Liver (tissue), 9 donors: ENCODE measurements around the gene OSMR. TPM values are rescaled to one million over a fixed set of nuclear protein-coding genes. Genes with fewer than 3 reads are reported as not detected.

Experiments used
- DNase-seq: peaks from one replicate; pipeline ENCODE4 v3.0.0-alpha.2; 2017; ENCODE audit warnings: low spot score
- H3K27ac ChIP-seq, 2 donors: one replicate each; pipeline ENCODE4 v1.7.0; 2013; ENCODE audit warnings: inconsistent platforms in 2 of 2, low read length in 2 of 2, control low read depth in 1 of 2, low read depth in 1 of 2, mild to moderate bottlenecking in 1 of 2
- H3K27me3 ChIP-seq, 4 donors: one replicate each; pipeline versions ENCODE4 v1.6.1 to v1.7.0; 2013; ENCODE audit warnings: low read length in 3 of 4, inconsistent platforms in 1 of 4, mild to moderate bottlenecking in 1 of 4, moderate library complexity in 1 of 4; ENCODE audit not compliant: control insufficient read depth in 4 of 4, insufficient read depth in 4 of 4
- H3K36me3 ChIP-seq, 4 donors: one replicate each; pipeline versions ENCODE4 v1.6.1 to v1.7.0; 2013; ENCODE audit warnings: low read length in 3 of 4, mild to moderate bottlenecking in 3 of 4, low read depth in 1 of 4, moderate library complexity in 1 of 4; ENCODE audit not compliant: control insufficient read depth in 4 of 4, insufficient read depth in 3 of 4
- H3K4me1 ChIP-seq, 4 donors: one replicate each; pipeline versions ENCODE4 v1.6.1 to v1.7.0; 2013; ENCODE audit warnings: low read length in 3 of 4, mild to moderate bottlenecking in 3 of 4, moderate library complexity in 1 of 4; ENCODE audit not compliant: control insufficient read depth in 4 of 4, insufficient read depth in 4 of 4
- H3K4me3 ChIP-seq, 3 donors: one replicate each; pipeline versions ENCODE4 v1.6.1 to v1.7.0; 2013; ENCODE audit warnings: low read length in 3 of 3, control low read depth in 1 of 3, low read depth in 1 of 3, mild to moderate bottlenecking in 1 of 3
- H3K9ac ChIP-seq, 2 donors: one replicate each; pipeline ENCODE4 v1.7.0; 2013; ENCODE audit warnings: low read length in 2 of 2, mild to moderate bottlenecking in 2 of 2, moderate library complexity in 2 of 2, control low read depth in 1 of 2, low read depth in 1 of 2
- H3K9me3 ChIP-seq, 4 donors: one replicate each; pipeline versions ENCODE4 v1.6.1 to v1.7.0; 2013; ENCODE audit warnings: low read length in 3 of 4; ENCODE audit not compliant: control insufficient read depth in 4 of 4
- EGR1 ChIP-seq, 2 donors: IDR thresholded peaks; 2 replicates each; pipeline ENCODE4 v1.6.1; 2016 to 2018; ENCODE audit warnings: antibody characterized with exemption in 2 of 2, low read depth in 2 of 2
- FOXA1 ChIP-seq: IDR thresholded peaks from 2 replicates; pipeline ENCODE4 v1.6.1; 2016; ENCODE audit warnings: antibody characterized with exemption
- FOXA2 ChIP-seq: IDR thresholded peaks from 2 replicates; pipeline ENCODE4 v1.6.1; 2016; ENCODE audit warnings: antibody characterized with exemption
- GABPA ChIP-seq, 2 donors: IDR thresholded peaks in 1 of 2; conservative IDR thresholded peaks in 1 of 2; 2 replicates each; pipeline ENCODE4 v1.6.1; 2016; ENCODE audit warnings: antibody characterized with exemption in 2 of 2, mild to moderate bottlenecking in 1 of 2, moderate library complexity in 1 of 2
- HNF4A ChIP-seq, 2 donors: conservative IDR thresholded peaks; 2 replicates each; pipeline ENCODE4 v1.6.1; 2016; ENCODE audit warnings: antibody characterized with exemption in 2 of 2, mild to moderate bottlenecking in 2 of 2
- HNF4G ChIP-seq: IDR thresholded peaks from 2 replicates; pipeline ENCODE4 v1.6.1; 2016; ENCODE audit warnings: antibody characterized with exemption
- JUND ChIP-seq, 2 donors: IDR thresholded peaks; 2 replicates each; pipeline ENCODE4 v1.6.1; 2016; ENCODE audit warnings: antibody characterized with exemption in 2 of 2
- NR2F2 ChIP-seq: IDR thresholded peaks from 2 replicates; pipeline ENCODE4 v1.6.1; 2016; ENCODE audit warnings: antibody characterized with exemption
- RAD21 ChIP-seq, 2 donors: IDR thresholded peaks; 2 replicates each; pipeline ENCODE4 v1.6.1; 2016; ENCODE audit warnings: antibody characterized with exemption in 2 of 2, mild to moderate bottlenecking in 2 of 2
- RXRA ChIP-seq, 2 donors: IDR thresholded peaks; 2 replicates each; pipeline ENCODE4 v1.6.1; 2017 to 2018; ENCODE audit warnings: antibody characterized with exemption in 2 of 2, mild to moderate bottlenecking in 1 of 2
- SP1 ChIP-seq: IDR thresholded peaks from 2 replicates; pipeline ENCODE4 v1.6.1; 2018; ENCODE audit warnings: antibody characterized with exemption, mild to moderate bottlenecking
- TAF1 ChIP-seq: conservative IDR thresholded peaks from 2 replicates; pipeline ENCODE4 v1.6.1; 2016; ENCODE audit warnings: antibody characterized with exemption, mild to moderate bottlenecking
- YY1 ChIP-seq: IDR thresholded peaks from 2 replicates; pipeline ENCODE4 v1.6.1; 2016; ENCODE audit warnings: antibody characterized with exemption, mild to moderate bottlenecking
- WGBS: extraction: QIAGEN DNeasy Blood & Tissue Kit; methylation state at CpG from one replicate; pipeline ENCODE4 v1.1.7; 2013; 5-methylcytosine and 5-hydroxymethylcytosine counted together
- polyA plus RNA-seq, 2 donors: library from polyadenylated mRNA; stranded (reverse) in 1 of 2; unstranded in 1 of 2; fragments of 200-250 nt in 1 of 2; fragments of >200 nt in 1 of 2; fragmentation: Nextera tagmentation in 1 of 2; extraction: Ambion mirVana in 1 of 2; gene quantifications; one replicate each; pipeline versions ENCODE4 v1.2.1 to v1.2.3, GENCODE V29; 2013 to 2015
- total RNA-seq, 2 donors: library from RNA; depleted of rRNA; stranded (reverse); fragments of >200 nt; gene quantifications; one replicate each; pipeline ENCODE4 v1.2.3, GENCODE V29; 2014
- TF ChIP-seq, protein P1 (sequence below): IDR thresholded peaks from 2 replicates; pipeline ENCODE4 v1.6.1; 2016; ENCODE audit warnings: antibody characterized with exemption
- TF ChIP-seq, protein P2 (sequence below): IDR thresholded peaks from 2 replicates; pipeline ENCODE4 v1.6.1; 2016; ENCODE audit warnings: antibody characterized with exemption
- TF ChIP-seq, protein P3 (sequence below): IDR thresholded peaks from 2 replicates; pipeline ENCODE4 v1.6.1; 2016; ENCODE audit warnings: antibody characterized with exemption
- TF ChIP-seq, protein P4 (sequence below): fragments of 150-350 bp; IDR thresholded peaks from 2 replicates; pipeline ENCODE4 v1.5.1; 2017; ENCODE audit warnings: improper control_type of control experiment, low read depth, low read length; ENCODE audit not compliant: missing input control
- TF ChIP-seq, protein P5 (sequence below): IDR thresholded peaks from 2 replicates; pipeline ENCODE4 v1.6.1; 2016; ENCODE audit warnings: antibody characterized with exemption, mild to moderate bottlenecking
- donor health status: healthy.
- donor health status: healthy.
- donor health status: healthy.
- donor health status: healthy.
- donor health status: healthy.

Gene OSMR
- total and polyA plus RNA-seq, 4 donors = 4.3 to 34.5 (median 11.7) TPM

DNA sequence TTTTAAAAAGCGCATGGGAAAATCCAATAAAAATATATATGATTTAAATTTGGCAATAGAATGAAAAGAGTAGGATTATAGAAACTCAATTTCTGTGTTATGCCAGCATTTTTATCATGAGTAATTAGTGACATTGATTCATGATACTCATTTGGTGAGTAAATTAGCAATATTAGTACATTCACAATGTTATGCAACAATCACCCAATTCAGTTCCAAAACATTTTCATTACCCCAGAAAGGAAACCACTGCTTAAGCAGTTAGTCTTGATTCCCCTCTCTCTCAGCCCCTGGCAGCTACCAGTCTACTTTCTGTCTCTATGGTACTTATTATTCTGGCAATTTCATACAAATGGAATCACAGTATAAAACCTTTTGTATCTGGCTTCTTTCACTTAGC lies 27.0 kb downstream of the OSMR start (continued):
- no peak for TF ChIP-seq RXRA (IDR thresholded peaks at IDR 0.05)
- TF ChIP-seq, protein P1, sequence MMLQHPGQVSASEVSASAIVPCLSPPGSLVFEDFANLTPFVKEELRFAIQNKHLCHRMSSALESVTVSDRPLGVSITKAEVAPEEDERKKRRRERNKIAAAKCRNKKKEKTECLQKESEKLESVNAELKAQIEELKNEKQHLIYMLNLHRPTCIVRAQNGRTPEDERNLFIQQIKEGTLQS = no peak
- no peak for TF ChIP-seq EGR1 (IDR thresholded peaks at IDR 0.05; ENCODE audit: low read depth in 2 of 2)
- TF ChIP-seq, protein P2, sequence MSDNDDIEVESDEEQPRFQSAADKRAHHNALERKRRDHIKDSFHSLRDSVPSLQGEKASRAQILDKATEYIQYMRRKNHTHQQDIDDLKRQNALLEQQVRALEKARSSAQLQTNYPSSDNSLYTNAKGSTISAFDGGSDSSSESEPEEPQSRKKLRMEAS = no peak
- TF ChIP-seq, protein P3, sequence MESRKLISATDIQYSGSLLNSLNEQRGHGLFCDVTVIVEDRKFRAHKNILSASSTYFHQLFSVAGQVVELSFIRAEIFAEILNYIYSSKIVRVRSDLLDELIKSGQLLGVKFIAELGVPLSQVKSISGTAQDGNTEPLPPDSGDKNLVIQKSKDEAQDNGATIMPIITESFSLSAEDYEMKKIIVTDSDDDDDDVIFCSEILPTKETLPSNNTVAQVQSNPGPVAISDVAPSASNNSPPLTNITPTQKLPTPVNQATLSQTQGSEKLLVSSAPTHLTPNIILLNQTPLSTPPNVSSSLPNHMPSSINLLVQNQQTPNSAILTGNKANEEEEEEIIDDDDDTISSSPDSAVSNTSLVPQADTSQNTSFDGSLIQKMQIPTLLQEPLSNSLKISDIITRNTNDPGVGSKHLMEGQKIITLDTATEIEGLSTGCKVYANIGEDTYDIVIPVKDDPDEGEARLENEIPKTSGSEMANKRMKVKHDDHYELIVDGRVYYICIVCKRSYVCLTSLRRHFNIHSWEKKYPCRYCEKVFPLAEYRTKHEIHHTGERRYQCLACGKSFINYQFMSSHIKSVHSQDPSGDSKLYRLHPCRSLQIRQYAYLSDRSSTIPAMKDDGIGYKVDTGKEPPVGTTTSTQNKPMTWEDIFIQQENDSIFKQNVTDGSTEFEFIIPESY = no peak
- TF ChIP-seq FOXA1 = no peak

DNA sequence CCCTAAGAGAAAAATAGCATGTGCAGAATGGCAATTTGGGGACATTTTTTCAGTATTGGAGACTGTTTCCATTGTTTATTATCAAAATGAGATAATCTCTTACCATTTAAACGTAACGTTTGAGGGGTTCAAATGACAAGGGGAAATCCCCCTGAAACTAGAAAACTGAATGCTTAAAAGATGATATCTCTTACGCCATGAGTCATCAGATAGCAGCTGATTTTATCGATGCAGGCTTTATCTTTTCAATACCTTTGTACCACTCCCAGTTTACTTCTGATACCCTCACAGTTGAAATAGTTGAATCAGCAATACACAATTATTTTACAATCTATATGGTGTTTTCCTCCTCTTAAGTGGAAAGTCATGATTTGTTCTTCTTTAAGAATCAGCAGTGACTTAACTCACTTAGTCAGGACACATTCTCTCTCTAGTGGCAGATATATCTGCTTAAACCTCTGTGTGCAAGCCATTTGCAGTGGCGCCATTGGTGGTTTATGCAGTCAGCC lies 29.2 kb downstream of the OSMR start:
- no peak for TF ChIP-seq JUND (IDR thresholded peaks at IDR 0.05)
- no peak for TF ChIP-seq RAD21 (IDR thresholded peaks at IDR 0.05)
- no peak for TF ChIP-seq YY1
- TF ChIP-seq HNF4A (conservative IDR thresholded peaks at IDR 0.05) = no peak
- no peak for TF ChIP-seq FOXA1
- no peak for TF ChIP-seq SP1
- TF ChIP-seq, protein P1 = no peak
- TF ChIP-seq FOXA2 = no peak
- H3K4me3 ChIP-seq = no peak overlapping the region
- H3K27me3 ChIP-seq = no peaks in the 10 kb centered on the region
- H3K36me3 ChIP-seq = peaks cover 2 to 20% (median 10%) of the 10 kb centered on the region in 4 donors
- 90% methylated on average over 5 of the region's 5 CpGs for WGBS
- DNase-seq = no peak
- no peaks in the 10 kb centered on the region for H3K4me1 ChIP-seq
- H3K9me3 ChIP-seq = no peaks in the 10 kb centered on the region
- H3K27ac ChIP-seq = no peak overlapping the region
- no peak overlapping the region for H3K9ac ChIP-seq

DNA sequence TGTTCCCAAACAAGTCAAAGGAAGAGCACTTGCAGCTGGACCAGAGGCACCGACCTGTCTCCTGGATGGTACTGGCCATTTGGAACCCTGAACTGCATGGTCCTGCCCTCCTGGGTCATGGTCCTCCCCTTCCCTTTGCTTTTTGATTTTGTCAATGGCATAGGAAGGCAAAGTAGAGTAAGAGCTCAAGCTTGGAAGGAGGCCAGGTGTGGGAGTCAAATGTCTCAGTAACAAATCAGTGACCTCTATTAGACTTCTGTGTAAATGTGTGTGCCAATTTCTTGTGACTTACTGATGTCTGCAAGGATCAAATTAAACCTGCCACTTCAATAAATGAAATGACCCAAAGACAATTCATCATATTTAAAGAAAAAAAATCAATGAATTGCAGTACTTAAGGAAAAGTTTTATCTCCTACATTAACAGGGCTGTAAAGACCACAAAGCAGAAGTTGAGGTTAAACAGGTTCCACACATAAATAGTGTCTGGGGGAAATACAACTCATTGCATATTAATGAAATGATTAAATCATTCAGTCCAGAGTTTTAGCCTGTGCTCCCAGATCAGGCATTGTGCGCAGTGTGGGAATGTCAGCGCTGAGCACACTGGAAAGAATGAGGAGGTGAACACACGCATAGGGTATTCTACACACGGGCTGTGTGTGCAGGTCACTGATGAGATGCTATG lies 32.7 kb downstream of the OSMR start:
- 91% methylated on average over 5 of the region's 5 CpGs for WGBS
- Histone ChIP-seq H3K4me1 (no peaks in the 10 kb centered on the region), H3K4me3 (no peak overlapping the region), H3K27ac (no peak overlapping the region), H3K9me3 (no peaks in the 10 kb centered on the region), H3K36me3 (peaks cover 0 to 29% (median 11%) of the 10 kb centered on the region in 4 donors), H3K9ac (no peak overlapping the region), H3K27me3 (no peaks in the 10 kb centered on the region)
- DNase-seq = no peak
- TF ChIP-seq YY1 = no peak
- no peak for TF ChIP-seq HNF4G
- TF ChIP-seq GABPA (IDR thresholded peaks at IDR 0.05 in 1 of 2, conservative IDR thresholded peaks at IDR 0.05 in 1 of 2) = no peak
- no peak for TF ChIP-seq RXRA (IDR thresholded peaks at IDR 0.05)

DNA sequence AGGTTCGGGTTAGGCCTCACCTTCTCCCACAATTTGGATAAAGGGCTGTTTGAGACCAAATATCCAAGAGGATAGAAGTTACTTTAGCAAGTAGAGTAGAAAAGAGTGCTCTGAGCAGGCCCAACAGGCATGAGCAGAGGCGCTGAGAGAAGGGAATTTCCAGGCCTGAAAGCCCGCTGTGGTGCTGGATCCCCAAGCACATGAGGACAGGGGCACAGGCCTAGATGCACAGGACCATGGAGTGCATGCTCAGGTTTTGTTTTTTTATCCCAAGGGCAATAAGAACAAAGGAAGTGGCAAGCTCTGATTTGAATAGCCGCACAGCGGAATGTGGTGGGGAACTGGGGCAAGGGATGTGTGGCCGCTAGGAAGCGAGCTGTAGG lies 33.3 kb downstream of the OSMR start:
- DNase-seq = no peak
- H3K9me3 ChIP-seq = no peaks in the 10 kb centered on the region
- H3K36me3 ChIP-seq = peaks cover 0 to 34% (median 13%) of the 10 kb centered on the region in 4 donors
- H3K4me3 ChIP-seq = no peak overlapping the region
- no peak overlapping the region for H3K27ac ChIP-seq
- 96% methylated on average over 7 of the region's 7 CpGs for WGBS
- H3K9ac ChIP-seq = no peak overlapping the region
- no peaks in the 10 kb centered on the region for H3K27me3 ChIP-seq
- H3K4me1 ChIP-seq = no peaks in the 10 kb centered on the region
- TF ChIP-seq, protein P2 = no peak
- no peak for TF ChIP-seq TAF1
- TF ChIP-seq GABPA (IDR thresholded peaks at IDR 0.05 in 1 of 2, conservative IDR thresholded peaks at IDR 0.05 in 1 of 2) = no peak
- TF ChIP-seq FOXA2 = no peak
- TF ChIP-seq RAD21 (IDR thresholded peaks at IDR 0.05) = no peak
- no peak for TF ChIP-seq YY1
- TF ChIP-seq, protein P4, sequence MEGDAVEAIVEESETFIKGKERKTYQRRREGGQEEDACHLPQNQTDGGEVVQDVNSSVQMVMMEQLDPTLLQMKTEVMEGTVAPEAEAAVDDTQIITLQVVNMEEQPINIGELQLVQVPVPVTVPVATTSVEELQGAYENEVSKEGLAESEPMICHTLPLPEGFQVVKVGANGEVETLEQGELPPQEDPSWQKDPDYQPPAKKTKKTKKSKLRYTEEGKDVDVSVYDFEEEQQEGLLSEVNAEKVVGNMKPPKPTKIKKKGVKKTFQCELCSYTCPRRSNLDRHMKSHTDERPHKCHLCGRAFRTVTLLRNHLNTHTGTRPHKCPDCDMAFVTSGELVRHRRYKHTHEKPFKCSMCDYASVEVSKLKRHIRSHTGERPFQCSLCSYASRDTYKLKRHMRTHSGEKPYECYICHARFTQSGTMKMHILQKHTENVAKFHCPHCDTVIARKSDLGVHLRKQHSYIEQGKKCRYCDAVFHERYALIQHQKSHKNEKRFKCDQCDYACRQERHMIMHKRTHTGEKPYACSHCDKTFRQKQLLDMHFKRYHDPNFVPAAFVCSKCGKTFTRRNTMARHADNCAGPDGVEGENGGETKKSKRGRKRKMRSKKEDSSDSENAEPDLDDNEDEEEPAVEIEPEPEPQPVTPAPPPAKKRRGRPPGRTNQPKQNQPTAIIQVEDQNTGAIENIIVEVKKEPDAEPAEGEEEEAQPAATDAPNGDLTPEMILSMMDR = no peak
- TF ChIP-seq NR2F2 = no peak
- TF ChIP-seq, protein P5, sequence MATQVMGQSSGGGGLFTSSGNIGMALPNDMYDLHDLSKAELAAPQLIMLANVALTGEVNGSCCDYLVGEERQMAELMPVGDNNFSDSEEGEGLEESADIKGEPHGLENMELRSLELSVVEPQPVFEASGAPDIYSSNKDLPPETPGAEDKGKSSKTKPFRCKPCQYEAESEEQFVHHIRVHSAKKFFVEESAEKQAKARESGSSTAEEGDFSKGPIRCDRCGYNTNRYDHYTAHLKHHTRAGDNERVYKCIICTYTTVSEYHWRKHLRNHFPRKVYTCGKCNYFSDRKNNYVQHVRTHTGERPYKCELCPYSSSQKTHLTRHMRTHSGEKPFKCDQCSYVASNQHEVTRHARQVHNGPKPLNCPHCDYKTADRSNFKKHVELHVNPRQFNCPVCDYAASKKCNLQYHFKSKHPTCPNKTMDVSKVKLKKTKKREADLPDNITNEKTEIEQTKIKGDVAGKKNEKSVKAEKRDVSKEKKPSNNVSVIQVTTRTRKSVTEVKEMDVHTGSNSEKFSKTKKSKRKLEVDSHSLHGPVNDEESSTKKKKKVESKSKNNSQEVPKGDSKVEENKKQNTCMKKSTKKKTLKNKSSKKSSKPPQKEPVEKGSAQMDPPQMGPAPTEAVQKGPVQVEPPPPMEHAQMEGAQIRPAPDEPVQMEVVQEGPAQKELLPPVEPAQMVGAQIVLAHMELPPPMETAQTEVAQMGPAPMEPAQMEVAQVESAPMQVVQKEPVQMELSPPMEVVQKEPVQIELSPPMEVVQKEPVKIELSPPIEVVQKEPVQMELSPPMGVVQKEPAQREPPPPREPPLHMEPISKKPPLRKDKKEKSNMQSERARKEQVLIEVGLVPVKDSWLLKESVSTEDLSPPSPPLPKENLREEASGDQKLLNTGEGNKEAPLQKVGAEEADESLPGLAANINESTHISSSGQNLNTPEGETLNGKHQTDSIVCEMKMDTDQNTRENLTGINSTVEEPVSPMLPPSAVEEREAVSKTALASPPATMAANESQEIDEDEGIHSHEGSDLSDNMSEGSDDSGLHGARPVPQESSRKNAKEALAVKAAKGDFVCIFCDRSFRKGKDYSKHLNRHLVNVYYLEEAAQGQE = no peak
